ENCODE measurements around the gene RAB6A. TPM values are rescaled to one million over a fixed set of nuclear protein-coding genes. Genes with fewer than 3 reads are reported as not detected.
"Not testable (repeated sequence)": the region's sequence is repeated elsewhere in the genome, so short reads cannot be mapped to it uniquely, and the experiment has no call there.

The RAB6A gene
- total RNA-seq, 1 donor from 2014 or later = 222 TPM

DNA sequence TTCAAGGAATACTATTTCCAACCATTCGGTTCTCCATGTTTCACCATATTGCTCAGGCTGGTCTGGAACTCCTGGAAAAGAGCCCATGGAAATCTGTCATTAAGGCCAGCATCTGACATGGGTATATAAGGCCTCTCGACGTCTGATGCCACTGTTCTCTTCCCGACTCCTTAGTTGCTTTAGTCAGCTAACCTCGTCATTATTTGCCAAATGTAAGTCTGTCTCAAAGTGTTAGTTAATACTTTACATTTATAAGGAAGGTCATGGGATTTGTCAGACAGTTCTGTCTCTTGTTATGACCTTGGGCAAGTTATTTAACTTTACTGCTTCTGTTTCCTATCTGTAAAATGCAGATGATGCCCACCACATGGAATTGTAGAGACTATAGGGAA is 28.4 kb upstream of the RAB6A start:
- Mint-ChIP-seq H3K9me3 (ENCODE audit: unreplicated experiment) (peaks cover 6% of the 10 kb centered on the region), H3K27ac (ENCODE audit: unreplicated experiment) (peak overlapping the region; percentile 23), H3K36me3 (ENCODE audit: unreplicated experiment) (no peaks in the 10 kb centered on the region), H3K4me3 (ENCODE audit: unreplicated experiment) (no peak overlapping the region), H3K27me3 (ENCODE audit: unreplicated experiment) (peaks cover 1% of the 10 kb centered on the region), H3K4me1 (ENCODE audit: low read depth, unreplicated experiment) (peaks cover 6% of the 10 kb centered on the region)
- TF ChIP-seq, protein P1, sequence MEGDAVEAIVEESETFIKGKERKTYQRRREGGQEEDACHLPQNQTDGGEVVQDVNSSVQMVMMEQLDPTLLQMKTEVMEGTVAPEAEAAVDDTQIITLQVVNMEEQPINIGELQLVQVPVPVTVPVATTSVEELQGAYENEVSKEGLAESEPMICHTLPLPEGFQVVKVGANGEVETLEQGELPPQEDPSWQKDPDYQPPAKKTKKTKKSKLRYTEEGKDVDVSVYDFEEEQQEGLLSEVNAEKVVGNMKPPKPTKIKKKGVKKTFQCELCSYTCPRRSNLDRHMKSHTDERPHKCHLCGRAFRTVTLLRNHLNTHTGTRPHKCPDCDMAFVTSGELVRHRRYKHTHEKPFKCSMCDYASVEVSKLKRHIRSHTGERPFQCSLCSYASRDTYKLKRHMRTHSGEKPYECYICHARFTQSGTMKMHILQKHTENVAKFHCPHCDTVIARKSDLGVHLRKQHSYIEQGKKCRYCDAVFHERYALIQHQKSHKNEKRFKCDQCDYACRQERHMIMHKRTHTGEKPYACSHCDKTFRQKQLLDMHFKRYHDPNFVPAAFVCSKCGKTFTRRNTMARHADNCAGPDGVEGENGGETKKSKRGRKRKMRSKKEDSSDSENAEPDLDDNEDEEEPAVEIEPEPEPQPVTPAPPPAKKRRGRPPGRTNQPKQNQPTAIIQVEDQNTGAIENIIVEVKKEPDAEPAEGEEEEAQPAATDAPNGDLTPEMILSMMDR (IDR thresholded peaks at IDR 0.05; ENCODE audit: partially characterized antibody, unreplicated experiment) = no peak
- no peak for DNase-seq

DNA sequence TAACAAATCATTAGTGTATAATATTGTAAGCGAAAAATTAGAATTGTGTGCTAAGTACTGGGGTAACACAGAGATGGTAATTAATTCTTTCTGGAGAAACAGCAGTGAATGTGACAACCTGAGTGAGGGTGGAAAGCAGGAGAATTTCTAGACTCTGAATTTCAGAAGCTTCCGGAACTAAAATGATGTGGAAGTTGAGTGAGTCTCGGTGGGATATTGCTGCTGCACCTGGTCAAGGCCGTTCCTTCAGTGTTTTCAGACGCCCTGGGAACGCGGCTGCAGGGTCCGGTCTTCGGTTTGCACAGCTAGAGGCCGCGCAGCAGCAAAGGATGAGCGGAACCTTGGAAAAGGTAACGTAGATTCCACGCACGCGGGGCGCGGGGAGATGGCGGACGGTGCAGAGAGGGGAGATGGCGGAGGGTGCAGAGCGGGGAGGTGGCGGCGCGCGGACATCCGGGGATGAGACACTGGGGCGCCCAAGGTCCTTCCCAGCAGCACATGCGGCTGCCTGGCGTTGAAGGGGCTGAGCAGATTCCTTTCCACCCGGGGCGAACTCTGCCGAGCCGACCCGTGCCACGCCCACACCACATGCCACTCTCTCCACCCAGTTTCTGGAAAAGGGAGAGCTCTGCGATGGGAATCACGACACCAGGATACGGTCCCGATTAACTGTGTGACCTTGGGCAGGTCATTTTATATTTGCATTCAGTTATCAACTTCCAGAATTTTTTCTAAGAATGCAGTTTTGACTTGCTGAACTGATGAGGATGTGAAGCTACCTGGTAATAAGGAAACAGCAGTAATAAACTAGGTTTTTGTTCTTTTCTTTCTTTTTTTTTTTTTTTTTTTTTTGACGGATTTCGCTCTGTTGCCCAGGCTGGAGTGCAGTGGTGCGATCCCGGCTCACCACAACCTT is 27.0 kb upstream of the RAB6A start, which contains the start of gene MRPL48:
Gene MRPL48 (plus strand): TSS at position 232 of the 916 bp plus-strand sequence. CDS start 98 bp downstream, at position 330.
- H3K27ac Mint-ChIP-seq (ENCODE audit: unreplicated experiment) = peak within 1 kb of the TSS; percentile 100
- no peaks in the 10 kb centered on the region for H3K36me3 Mint-ChIP-seq (ENCODE audit: unreplicated experiment)
- H3K27me3 Mint-ChIP-seq (ENCODE audit: unreplicated experiment) = peaks cover 1% of the 10 kb centered on the region
- TF ChIP-seq, protein P1 (IDR thresholded peaks at IDR 0.05; ENCODE audit: partially characterized antibody, unreplicated experiment) = no peak
- peak; percentile 88 for DNase-seq
- peaks cover 6% of the 10 kb centered on the region for H3K9me3 Mint-ChIP-seq (ENCODE audit: unreplicated experiment)
- H3K4me1 Mint-ChIP-seq (ENCODE audit: low read depth, unreplicated experiment) = peaks cover 6% of the 10 kb centered on the region
- peak within 1 kb of the TSS; percentile 100 for H3K4me3 Mint-ChIP-seq (ENCODE audit: unreplicated experiment)

DNA sequence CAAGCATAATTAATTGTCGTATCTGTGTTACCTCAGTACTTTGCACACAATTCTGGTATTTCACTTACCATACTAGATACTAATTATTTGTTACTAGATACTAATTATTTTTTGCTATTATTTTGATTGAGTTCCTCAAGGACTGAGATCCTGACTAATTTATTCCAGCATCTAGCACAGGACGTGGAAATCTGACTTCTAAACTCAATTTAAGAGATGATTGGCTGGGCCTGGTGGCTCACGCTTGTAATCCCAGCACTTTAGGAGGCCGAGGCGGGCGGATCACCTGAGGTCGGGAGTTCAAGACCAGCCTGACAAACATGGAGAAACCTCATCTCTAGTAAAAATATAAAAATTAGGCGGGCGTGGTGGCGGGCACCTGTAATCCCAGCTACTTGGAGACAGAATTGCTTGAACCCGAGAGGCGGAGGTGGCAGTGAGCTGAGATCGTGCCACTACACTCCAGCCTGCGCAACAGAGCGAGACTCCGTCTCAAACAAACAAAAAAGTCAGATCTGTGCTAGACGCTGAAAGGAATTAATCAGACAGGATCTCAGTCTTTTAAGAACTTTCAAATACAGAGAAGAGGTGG is 26.3 kb upstream of the RAB6A start:
- DNase-seq = no peak

DNA sequence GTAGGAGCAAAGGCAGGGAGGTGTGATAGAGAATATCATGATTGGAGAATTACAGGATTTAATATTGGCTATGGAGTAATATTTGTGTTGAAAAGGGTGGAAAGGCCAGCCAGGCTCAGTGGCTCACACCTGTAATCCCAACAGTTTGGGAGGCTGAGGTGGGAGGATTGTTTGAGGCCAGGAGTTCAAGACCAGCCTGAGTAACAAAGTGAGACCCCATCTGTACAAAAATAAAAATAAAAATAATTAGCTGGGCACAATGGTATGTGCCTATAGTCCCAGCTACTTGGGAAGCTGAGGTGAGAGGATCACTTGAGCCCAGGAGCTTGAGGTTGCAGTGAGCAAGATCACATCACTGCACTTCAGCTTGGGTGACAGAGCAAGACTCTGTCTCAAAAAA is 24.6 kb upstream of the RAB6A start:
- DNase-seq; H3K4me1 Mint-ChIP-seq (ENCODE audit: low read depth, unreplicated experiment); H3K27me3 Mint-ChIP-seq (ENCODE audit: unreplicated experiment); H3K9me3 Mint-ChIP-seq (ENCODE audit: unreplicated experiment); H3K27ac Mint-ChIP-seq (ENCODE audit: unreplicated experiment); H3K36me3 Mint-ChIP-seq (ENCODE audit: unreplicated experiment): not testable (repeated sequence)
- H3K4me3 Mint-ChIP-seq (ENCODE audit: unreplicated experiment) = peak overlapping the region; percentile 26

More for the DNA sequence above, 26.3 kb upstream of the RAB6A start:
- TF ChIP-seq, protein P1 (IDR thresholded peaks at IDR 0.05; ENCODE audit: partially characterized antibody, unreplicated experiment) = no peak
- Mint-ChIP-seq H3K27ac (ENCODE audit: unreplicated experiment) (peak overlapping the region; percentile 100), H3K4me3 (ENCODE audit: unreplicated experiment) (peak overlapping the region; percentile 100), H3K9me3 (ENCODE audit: unreplicated experiment) (peaks cover 6% of the 10 kb centered on the region), H3K27me3 (ENCODE audit: unreplicated experiment) (peaks cover 1% of the 10 kb centered on the region), H3K4me1 (ENCODE audit: low read depth, unreplicated experiment) (peaks cover 6% of the 10 kb centered on the region), H3K36me3 (ENCODE audit: unreplicated experiment) (no peaks in the 10 kb centered on the region)

DNA sequence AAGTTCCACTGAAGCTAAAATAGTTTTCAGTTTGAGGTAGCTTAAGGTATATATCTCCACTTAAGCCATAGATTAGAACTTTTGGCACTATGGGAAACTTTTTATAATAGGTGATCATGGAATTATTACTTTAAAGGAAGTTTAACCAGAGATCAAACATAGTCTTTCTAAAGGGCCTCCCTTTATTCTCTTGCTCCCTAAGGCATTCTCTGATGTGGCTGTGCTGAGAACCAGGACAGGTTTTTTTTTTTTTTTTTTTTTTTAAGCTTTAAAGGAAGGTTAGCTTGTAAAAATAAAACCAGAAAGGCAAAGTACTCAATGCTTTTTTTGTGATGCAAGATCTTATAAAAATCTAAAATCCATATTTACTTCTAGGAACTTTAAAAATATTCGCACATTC is 23.9 kb upstream of the RAB6A start:
- Mint-ChIP-seq H3K27me3 (ENCODE audit: unreplicated experiment) (peaks cover 1% of the 10 kb centered on the region), H3K4me1 (ENCODE audit: low read depth, unreplicated experiment) (peaks cover 6% of the 10 kb centered on the region), H3K4me3 (ENCODE audit: unreplicated experiment) (no peak overlapping the region), H3K36me3 (ENCODE audit: unreplicated experiment) (no peaks in the 10 kb centered on the region), H3K27ac (ENCODE audit: unreplicated experiment) (no peak overlapping the region), H3K9me3 (ENCODE audit: unreplicated experiment) (peaks cover 6% of the 10 kb centered on the region)
- TF ChIP-seq, protein P1 (IDR thresholded peaks at IDR 0.05; ENCODE audit: partially characterized antibody, unreplicated experiment) = no peak
- DNase-seq = no peak
